SK-N-SH (cell line): ENCODE results near the gene DIO3. TPM values are rescaled to one million over a fixed set of nuclear protein-coding genes. Genes with fewer than 3 reads are reported as not detected.

ENCODE experiments used
- CTCF ChIA-PET: fragments of 300-600, 350-600 bp; formaldehyde crosslinking; extraction: SDS; loops from one replicate; lab custom pipeline; 2021; lab: Yijun Ruan, JAX
- POLR2A ChIA-PET: fragments of 350-600 bp; sonication (Branson Sonifier 250); formaldehyde crosslinking; extraction: SDS; loops from one replicate; lab custom pipeline; 2020; ENCODE audit warnings: antibody characterized with exemption, inconsistent platforms; lab: Yijun Ruan, JAX
- DNase-seq: peaks from one replicate; pipeline ENCODE4 v3.0.0; 2012
- H2AFZ ChIP-seq: fragments of 200-600 bp; sonication (generic); 2 replicates; pipeline ENCODE4 v1.8.1; 2016; ENCODE audit warnings: antibody characterized with exemption, mild to moderate bottlenecking, low read depth
- H3F3A ChIP-seq: fragments of 200-600 bp; sonication (generic); replicated peaks from 2 replicates; pipeline ENCODE3; 2016; ENCODE audit warnings: antibody characterized with exemption, mild to moderate bottlenecking; ENCODE audit not compliant: insufficient read depth
- H3K27ac ChIP-seq, 2 experiments: fragments of 200-500 bp in 1 of 2; fragments of 200-600 bp in 1 of 2; sonication (Bioruptor generic) in 1 of 2; sonication (generic), shearing (Covaris generic) in 1 of 2; 2 replicates each; pipeline versions ENCODE4 v1.5.1 to v1.6.1; 2014 to 2016; ENCODE audit warnings: low read depth in 2 of 2, inconsistent platforms in 1 of 2, low read length in 1 of 2, mild to moderate bottlenecking in 1 of 2, mixed read lengths in 1 of 2
- H3K27me3 ChIP-seq: fragments of 200-600 bp; sonication (generic), shearing (Covaris generic); 2 replicates; pipeline ENCODE4 v1.6.1; 2016; ENCODE audit warnings: mixed run types; ENCODE audit not compliant: insufficient read depth
- H3K36me3 ChIP-seq, 2 experiments: fragments of 200-500 bp in 1 of 2; fragments of 200-600 bp in 1 of 2; sonication (Bioruptor generic) in 1 of 2; sonication (generic) in 1 of 2; replicated peaks in 1 of 2; 2 replicates each; pipeline versions ENCODE3 to v1.5.1; 2014 to 2016; ENCODE audit warnings: low read length in 1 of 2, mild to moderate bottlenecking in 1 of 2; ENCODE audit not compliant: insufficient read depth in 2 of 2, control insufficient read depth in 1 of 2
- H3K4me1 ChIP-seq, 2 experiments: fragments of 200-500 bp in 1 of 2; fragments of 200-600 bp in 1 of 2; sonication (Bioruptor generic) in 1 of 2; sonication (generic), shearing (Covaris generic) in 1 of 2; 2 replicates each; pipeline versions ENCODE4 v1.5.1 to v1.6.1; 2014 to 2016; ENCODE audit warnings: low read depth in 1 of 2, low read length in 1 of 2, mixed run types in 1 of 2; ENCODE audit not compliant: insufficient read depth in 2 of 2, control insufficient read depth in 1 of 2
- H3K4me2 ChIP-seq: fragments of 200-600 bp; sonication (generic), shearing (Covaris generic); 2 replicates; pipeline ENCODE4 v1.6.1; 2017; ENCODE audit warnings: mixed run types
- H3K4me3 ChIP-seq, 2 experiments: fragments of 200-500 bp in 1 of 2; fragments of 200-600 bp in 1 of 2; sonication (Bioruptor generic) in 1 of 2; sonication (generic), shearing (Covaris generic) in 1 of 2; 2 replicates each; pipeline versions ENCODE4 v1.5.1 to v1.8.1; 2014 to 2016; ENCODE audit warnings: low read depth in 2 of 2, inconsistent platforms in 1 of 2, low read length in 1 of 2, mild to moderate bottlenecking in 1 of 2, mixed read lengths in 1 of 2, moderate library complexity in 1 of 2
- H3K79me2 ChIP-seq: fragments of 200-600 bp; sonication (generic); 2 replicates; pipeline ENCODE4 v1.8.1; 2017; ENCODE audit warnings: mild to moderate bottlenecking; ENCODE audit not compliant: insufficient read depth
- H3K9ac ChIP-seq: fragments of 200-600 bp; sonication (generic); 2 replicates; pipeline ENCODE4 v1.6.1; 2017; ENCODE audit warnings: mixed run types
- H3K9me2 ChIP-seq: fragments of 200-600 bp; sonication (generic); 2 replicates; pipeline ENCODE4 v1.6.1; 2017; ENCODE audit warnings: mixed run types
- H3K9me3 ChIP-seq: fragments of 200-600 bp; sonication (generic); 2 replicates; pipeline ENCODE4 v1.6.1; 2017; ENCODE audit warnings: mixed run types, mild to moderate bottlenecking, moderate library complexity
- H4K20me1 ChIP-seq: fragments of 200-600 bp; sonication (generic); 2 replicates; pipeline ENCODE4 v1.6.1; 2017; ENCODE audit warnings: mild to moderate bottlenecking, mixed run types; ENCODE audit not compliant: insufficient read depth
- CHD2 ChIP-seq: fragments of 150-350 bp; IDR thresholded peaks from 2 replicates; pipeline ENCODE4 v1.6.1; 2018; ENCODE audit warnings: low read length; ENCODE audit not compliant: partially characterized antibody
- ELF1 ChIP-seq: IDR thresholded peaks from 2 replicates; pipeline ENCODE4 v1.4.0; 2012
- EP300 ChIP-seq, 2 experiments: IDR thresholded peaks; 2 replicates each; pipeline versions ENCODE4 v1.4.0 to v1.6.1; 2012; ENCODE audit warnings: borderline replicate concordance in 1 of 2, low read depth in 1 of 2, low read length in 1 of 2
- EZH2phosphoT487 ChIP-seq: fragments of 200-600 bp; sonication (generic); IDR thresholded peaks from 2 replicates; pipeline ENCODE4 v1.6.1; 2017; ENCODE audit warnings: low read depth, mixed run types, mild to moderate bottlenecking, antibody characterized with exemption, moderate library complexity, borderline replicate concordance
- GABPA ChIP-seq: IDR thresholded peaks from 2 replicates; pipeline ENCODE4 v1.4.0; 2012; ENCODE audit warnings: low read depth, mild to moderate bottlenecking
- MEF2A ChIP-seq: IDR thresholded peaks from 2 replicates; pipeline ENCODE4 v1.4.0; 2012; ENCODE audit warnings: low read depth, borderline replicate concordance
- RXRA ChIP-seq: IDR thresholded peaks from 2 replicates; pipeline ENCODE4 v1.4.0; 2012; ENCODE audit warnings: low read depth, mild to moderate bottlenecking, borderline replicate concordance
- SMC3 ChIP-seq: IDR thresholded peaks from 2 replicates; pipeline ENCODE4 v1.6.1; 2012; ENCODE audit warnings: low read depth, low read length, improper control_type of control experiment
- YY1 ChIP-seq: IDR thresholded peaks from 2 replicates; pipeline ENCODE4 v1.4.0; 2012; ENCODE audit warnings: low read depth, mild to moderate bottlenecking
- WGBS: methylation state at CpG from one replicate; pipeline ENCODE4 v1.1.6; 2017; ENCODE audit warnings: low lambda C conversion rate; 5-methylcytosine and 5-hydroxymethylcytosine counted together
- polyA plus RNA-seq, 3 experiments: library from polyadenylated mRNA; depleted of rRNA; stranded (reverse); fragments of >200 nt; gene quantifications; 2 replicates each; pipeline ENCODE4 v1.2.3, GENCODE V29; 2012
- TF ChIP-seq, protein P1 (sequence below): fragments of 150-350 bp; IDR thresholded peaks from 2 replicates; pipeline ENCODE4 v1.6.1; 2016; ENCODE audit warnings: mild to moderate bottlenecking, low read depth, low read length
- TF ChIP-seq, protein P2 (sequence below): IDR thresholded peaks from 2 replicates; pipeline ENCODE4 v1.4.0; 2012; ENCODE audit warnings: low read depth, borderline replicate concordance
- TF ChIP-seq, protein P3 (sequence below): IDR thresholded peaks from 2 replicates; pipeline ENCODE4 v1.4.0; 2012; ENCODE audit warnings: low read depth, borderline replicate concordance

DIO3 gene
- polyA plus RNA-seq, 1 of the 3 experiments (the other 2 are of a cell fraction): not detected

DNA sequence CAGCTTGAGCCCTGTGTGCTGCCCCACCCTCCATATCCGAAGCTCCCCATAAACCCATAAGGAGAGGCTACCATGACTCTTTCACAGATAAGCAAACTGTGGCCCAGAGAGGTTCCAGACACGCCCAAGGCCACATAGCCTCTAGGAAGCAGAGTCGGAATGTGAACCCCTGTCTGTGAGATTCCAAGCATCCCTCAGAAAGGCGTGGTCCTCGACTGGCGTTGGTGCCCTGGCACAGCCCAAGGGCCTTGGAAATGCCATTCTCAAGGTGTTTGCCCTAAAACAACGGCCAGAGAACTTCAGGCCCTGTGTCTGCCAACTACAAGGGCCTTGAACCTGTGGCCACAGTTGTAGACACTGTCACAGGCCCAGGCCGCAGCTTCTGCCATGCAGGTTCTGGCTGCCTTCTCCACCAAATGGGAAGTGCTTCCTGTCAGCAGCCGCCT, 8.5 kb upstream of the DIO3 start:
- Histone ChIP-seq H3K9ac (no peak overlapping the region), H2AFZ (no peak overlapping the region), H3K27me3 (no peaks in the 10 kb centered on the region), H3K9me3 (no peaks in the 10 kb centered on the region), H3F3A (no peaks in the 10 kb centered on the region), H4K20me1 (no peaks in the 10 kb centered on the region), H3K4me2 (no peak overlapping the region), H3K27ac (no peak overlapping the region), H3K4me3 (no peak overlapping the region), H3K4me1 (peaks cover 0 to 15% of the 10 kb centered on the region in 2 experiments; a peak in 1 of 4 replicates), H3K36me3 (no peaks in the 10 kb centered on the region), H3K9me2 (no peaks in the 10 kb centered on the region), H3K79me2 (no peaks in the 10 kb centered on the region)
- POLR2A ChIA-PET: interaction anchor here (1.0 kb wide), 1 partner anchor 11 kb away, joined by 3 read pairs; no protein-coding TSS in a partner anchor
- WGBS: 22% methylated on average over 4 of the region's 9 CpGs
- no peak for TF ChIP-seq RXRA
- TF ChIP-seq YY1: no peak
- no peak for TF ChIP-seq SMC3
- CTCF ChIA-PET: interaction anchor here (0.8 kb wide), 1 partner anchor 9 kb away, joined by 3 read pairs; no protein-coding TSS in a partner anchor
- no peak for DNase-seq

DNA sequence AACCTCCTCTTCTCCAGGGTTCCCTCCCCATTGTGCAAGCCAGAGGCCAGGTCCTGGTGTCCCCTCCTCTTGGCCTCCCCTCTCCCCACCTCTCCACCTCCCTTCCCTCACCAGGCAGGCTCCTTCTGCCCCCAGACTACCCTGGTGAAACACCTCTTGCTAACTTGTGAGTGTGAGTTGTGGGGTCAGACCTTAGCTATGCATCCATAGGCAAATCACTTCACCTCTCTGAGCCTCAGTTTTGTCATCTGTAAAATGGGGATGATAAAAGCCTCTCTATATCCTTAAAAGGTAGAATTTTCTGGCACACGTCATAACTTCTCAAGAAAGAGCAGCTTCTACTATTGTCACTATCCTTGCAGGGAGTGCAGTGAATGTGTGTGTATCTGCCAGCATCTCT, 7.9 kb upstream of the DIO3 start:
- CTCF ChIA-PET: interaction anchor here (0.9 kb wide), 1 partner anchor 318 kb away, joined by 3 read pairs; no protein-coding TSS in a partner anchor
- Histone ChIP-seq H2AFZ (no peak overlapping the region), H3K9me2 (no peaks in the 10 kb centered on the region), H3K4me3 (no peak overlapping the region), H3K9me3 (no peaks in the 10 kb centered on the region), H3K4me2 (no peak overlapping the region), H3K27me3 (no peaks in the 10 kb centered on the region), H3K4me1 (peaks cover 0 to 21% of the 10 kb centered on the region in 2 experiments; a peak in 1 of 4 replicates), H3K9ac (no peak overlapping the region), H3K79me2 (no peaks in the 10 kb centered on the region), H3K27ac (no peak overlapping the region), H4K20me1 (no peaks in the 10 kb centered on the region), H3K36me3 (no peaks in the 10 kb centered on the region), H3F3A (no peaks in the 10 kb centered on the region)
- WGBS: 43% methylated on average over 1 of the region's 1 CpG
- TF ChIP-seq EZH2phosphoT487: no peak
- TF ChIP-seq, protein P1, sequence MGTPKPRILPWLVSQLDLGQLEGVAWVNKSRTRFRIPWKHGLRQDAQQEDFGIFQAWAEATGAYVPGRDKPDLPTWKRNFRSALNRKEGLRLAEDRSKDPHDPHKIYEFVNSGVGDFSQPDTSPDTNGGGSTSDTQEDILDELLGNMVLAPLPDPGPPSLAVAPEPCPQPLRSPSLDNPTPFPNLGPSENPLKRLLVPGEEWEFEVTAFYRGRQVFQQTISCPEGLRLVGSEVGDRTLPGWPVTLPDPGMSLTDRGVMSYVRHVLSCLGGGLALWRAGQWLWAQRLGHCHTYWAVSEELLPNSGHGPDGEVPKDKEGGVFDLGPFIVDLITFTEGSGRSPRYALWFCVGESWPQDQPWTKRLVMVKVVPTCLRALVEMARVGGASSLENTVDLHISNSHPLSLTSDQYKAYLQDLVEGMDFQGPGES: no peak
- no peak for TF ChIP-seq CHD2
- no peak for TF ChIP-seq EP300 (IDR thresholded peaks at IDR 0.05; ENCODE audit: borderline replicate concordance in 1 of 2, low read depth in 1 of 2, low read length in 1 of 2)
- TF ChIP-seq, protein P2, sequence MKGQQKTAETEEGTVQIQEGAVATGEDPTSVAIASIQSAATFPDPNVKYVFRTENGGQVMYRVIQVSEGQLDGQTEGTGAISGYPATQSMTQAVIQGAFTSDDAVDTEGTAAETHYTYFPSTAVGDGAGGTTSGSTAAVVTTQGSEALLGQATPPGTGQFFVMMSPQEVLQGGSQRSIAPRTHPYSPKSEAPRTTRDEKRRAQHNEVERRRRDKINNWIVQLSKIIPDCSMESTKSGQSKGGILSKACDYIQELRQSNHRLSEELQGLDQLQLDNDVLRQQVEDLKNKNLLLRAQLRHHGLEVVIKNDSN: no peak
- TF ChIP-seq MEF2A: no peak
- no peak for TF ChIP-seq ELF1
- TF ChIP-seq, protein P3, sequence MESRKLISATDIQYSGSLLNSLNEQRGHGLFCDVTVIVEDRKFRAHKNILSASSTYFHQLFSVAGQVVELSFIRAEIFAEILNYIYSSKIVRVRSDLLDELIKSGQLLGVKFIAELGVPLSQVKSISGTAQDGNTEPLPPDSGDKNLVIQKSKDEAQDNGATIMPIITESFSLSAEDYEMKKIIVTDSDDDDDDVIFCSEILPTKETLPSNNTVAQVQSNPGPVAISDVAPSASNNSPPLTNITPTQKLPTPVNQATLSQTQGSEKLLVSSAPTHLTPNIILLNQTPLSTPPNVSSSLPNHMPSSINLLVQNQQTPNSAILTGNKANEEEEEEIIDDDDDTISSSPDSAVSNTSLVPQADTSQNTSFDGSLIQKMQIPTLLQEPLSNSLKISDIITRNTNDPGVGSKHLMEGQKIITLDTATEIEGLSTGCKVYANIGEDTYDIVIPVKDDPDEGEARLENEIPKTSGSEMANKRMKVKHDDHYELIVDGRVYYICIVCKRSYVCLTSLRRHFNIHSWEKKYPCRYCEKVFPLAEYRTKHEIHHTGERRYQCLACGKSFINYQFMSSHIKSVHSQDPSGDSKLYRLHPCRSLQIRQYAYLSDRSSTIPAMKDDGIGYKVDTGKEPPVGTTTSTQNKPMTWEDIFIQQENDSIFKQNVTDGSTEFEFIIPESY: no peak
- TF ChIP-seq GABPA: no peak
- POLR2A ChIA-PET: no interaction called here
- DNase-seq: no peak
